Ascending aorta (tissue), 2 donors: ENCODE results near the gene SGPL1. TPM values are rescaled to one million over a fixed set of nuclear protein-coding genes. Genes with fewer than 3 reads are reported as not detected.

Experiments used
- DNase-seq, 2 donors: peaks; one replicate each; pipeline ENCODE4 v3.0.0-alpha.2; 2019; ENCODE audit warnings: low spot score in 2 of 2
- H3K27ac ChIP-seq, 2 donors: fragments of 200-600 bp; sonication (generic); one replicate each; pipeline ENCODE4 v1.5.1; 2016 to 2017; ENCODE audit warnings: mild to moderate bottlenecking in 1 of 2
- H3K27me3 ChIP-seq: fragments of 200-600 bp; sonication (generic); one replicate; pipeline ENCODE4 v1.5.1; 2017
- H3K36me3 ChIP-seq, 2 donors: fragments of 200-600 bp; sonication (generic); one replicate each; pipeline ENCODE4 v1.5.1; 2016
- H3K4me1 ChIP-seq, 2 donors: fragments of 200-600 bp; sonication (generic); one replicate each; pipeline ENCODE4 v1.5.1; 2016 to 2017; ENCODE audit warnings: mild to moderate bottlenecking in 1 of 2
- H3K4me3 ChIP-seq, 2 donors: fragments of 200-600 bp; sonication (generic); one replicate each; pipeline ENCODE4 v1.5.1; 2016 to 2017; ENCODE audit warnings: mild to moderate bottlenecking in 1 of 2
- H3K9me3 ChIP-seq, 2 donors: fragments of 200-600 bp; sonication (generic); one replicate each; pipeline ENCODE4 v1.5.1; 2016
- intact Hi-C: fragments of 100-400 bp; cut with DNase I; formaldehyde crosslinking; loops from one replicate; pipeline ENCODE4 v1.15.1; 2023
- total RNA-seq: library from RNA; depleted of rRNA; stranded (reverse); fragments of >200 nt; gene quantifications from one replicate; pipeline ENCODE4 v1.1.0, GENCODE V29; 2016
- TF ChIP-seq, protein P1 (sequence below), 3 experiments: fragments of 200-600 bp in 2 of 3; fragments of 450-650 bp in 1 of 3; sonication (generic) in 2 of 3; IDR thresholded peaks; one replicate each; pipeline ENCODE4 v1.5.1; 2016 to 2019; ENCODE audit warnings: antibody characterized with exemption in 3 of 3, mild to moderate bottlenecking in 1 of 3, moderate library complexity in 1 of 3

The SGPL1 gene
- total RNA-seq, 1 donor from 2014 or later, result 6.2 TPM

- Histone ChIP-seq H3K36me3 (peaks cover 0 to 14% of the 10 kb centered on the region in 2 donors), H3K9me3 (no peaks in the 10 kb centered on the region), H3K4me1 (peaks cover 0 to 3% of the 10 kb centered on the region in 2 donors), H3K27me3 (no peaks in the 10 kb centered on the region), H3K4me3 (peak overlapping the region in 1 of 2 donors; percentile 80), H3K27ac (no peak overlapping the region)
- intact Hi-C loops, result loop anchor here (2.0 to 10.0 kb wide), 3 partner anchors 72 to 664 kb away; no protein-coding TSS in a partner anchor
- DNase-seq, result no peak
- TF ChIP-seq, protein P1, sequence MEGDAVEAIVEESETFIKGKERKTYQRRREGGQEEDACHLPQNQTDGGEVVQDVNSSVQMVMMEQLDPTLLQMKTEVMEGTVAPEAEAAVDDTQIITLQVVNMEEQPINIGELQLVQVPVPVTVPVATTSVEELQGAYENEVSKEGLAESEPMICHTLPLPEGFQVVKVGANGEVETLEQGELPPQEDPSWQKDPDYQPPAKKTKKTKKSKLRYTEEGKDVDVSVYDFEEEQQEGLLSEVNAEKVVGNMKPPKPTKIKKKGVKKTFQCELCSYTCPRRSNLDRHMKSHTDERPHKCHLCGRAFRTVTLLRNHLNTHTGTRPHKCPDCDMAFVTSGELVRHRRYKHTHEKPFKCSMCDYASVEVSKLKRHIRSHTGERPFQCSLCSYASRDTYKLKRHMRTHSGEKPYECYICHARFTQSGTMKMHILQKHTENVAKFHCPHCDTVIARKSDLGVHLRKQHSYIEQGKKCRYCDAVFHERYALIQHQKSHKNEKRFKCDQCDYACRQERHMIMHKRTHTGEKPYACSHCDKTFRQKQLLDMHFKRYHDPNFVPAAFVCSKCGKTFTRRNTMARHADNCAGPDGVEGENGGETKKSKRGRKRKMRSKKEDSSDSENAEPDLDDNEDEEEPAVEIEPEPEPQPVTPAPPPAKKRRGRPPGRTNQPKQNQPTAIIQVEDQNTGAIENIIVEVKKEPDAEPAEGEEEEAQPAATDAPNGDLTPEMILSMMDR (IDR thresholded peaks at IDR 0.05), result no peak
Observed at GRCh38 chr10:70889291-70889690, 73.5 kb downstream of the SGPL1 start.

DNA sequence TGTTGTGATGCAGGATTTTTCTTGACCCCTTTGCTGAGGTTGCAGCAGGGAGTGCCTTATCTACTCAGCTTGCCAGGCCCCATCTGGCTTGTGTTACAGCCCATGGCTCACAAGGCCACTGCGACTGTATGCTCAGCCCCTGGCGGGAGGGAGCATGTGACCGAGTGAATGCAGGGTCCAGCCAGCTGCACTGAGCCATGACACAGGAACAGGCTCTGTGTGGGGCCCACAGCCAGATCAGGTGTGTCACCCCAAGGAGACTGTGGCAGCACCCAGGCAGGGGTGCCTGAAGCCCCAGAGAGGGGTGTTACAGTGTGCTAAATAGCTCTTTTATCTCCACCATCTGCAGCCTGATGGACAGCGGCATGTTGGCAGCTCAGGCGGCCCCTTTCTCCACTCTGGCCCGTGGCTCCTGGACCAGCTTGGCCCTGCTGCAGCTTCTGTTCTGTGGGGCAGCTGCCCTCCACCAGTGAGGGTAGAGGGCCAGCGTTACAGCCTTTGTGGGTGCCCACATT lies 75.2 kb downstream of the SGPL1 start:
- Histone ChIP-seq H3K4me1 (peaks cover 0 to 3% of the 10 kb centered on the region in 2 donors), H3K9me3 (no peaks in the 10 kb centered on the region), H3K27me3 (no peaks in the 10 kb centered on the region), H3K36me3 (no peaks in the 10 kb centered on the region), H3K4me3 (no peak overlapping the region), H3K27ac (no peak overlapping the region)
- intact Hi-C loops, result no loop called here
- DNase-seq, result peak in 1 of 2 donors; percentile 54
- TF ChIP-seq, protein P1 (IDR thresholded peaks at IDR 0.05), result no peak

DNA sequence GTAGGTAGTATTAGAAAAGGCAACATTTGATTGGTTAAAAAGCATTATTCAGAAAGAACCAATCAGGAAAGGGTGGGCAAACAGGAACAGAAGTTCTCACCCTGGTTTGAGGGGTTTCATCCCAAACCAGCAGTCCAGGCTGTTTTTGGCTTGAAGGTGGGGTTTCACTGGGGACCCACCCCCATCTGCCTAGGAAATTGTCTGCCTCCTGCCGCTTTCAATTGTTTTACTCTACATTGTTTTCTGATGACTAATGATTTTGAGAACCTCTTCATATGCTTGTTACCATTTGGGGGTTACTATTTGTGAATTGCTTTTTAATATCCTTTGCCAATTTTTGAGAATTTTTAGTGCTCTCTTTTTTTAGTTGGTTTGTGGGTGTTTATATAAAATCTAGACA lies 75.9 kb downstream of the SGPL1 start:
- Histone ChIP-seq H3K27ac (no peak overlapping the region), H3K27me3 (no peaks in the 10 kb centered on the region), H3K4me1 (peaks cover 0 to 3% of the 10 kb centered on the region in 2 donors), H3K36me3 (no peaks in the 10 kb centered on the region), H3K4me3 (no peak overlapping the region), H3K9me3 (no peaks in the 10 kb centered on the region)
- no peak for DNase-seq
- TF ChIP-seq, protein P1 (IDR thresholded peaks at IDR 0.05), result no peak
- intact Hi-C loops, result no loop called here

GRCh38 chr10:70892631-70893030 lies 76.9 kb downstream of the SGPL1 start:
- H3K9me3 ChIP-seq, result no peaks in the 10 kb centered on the region
- no peak overlapping the region for H3K27ac ChIP-seq
- no peak for DNase-seq
- TF ChIP-seq, protein P1 (IDR thresholded peaks at IDR 0.05), result no peak
- no peaks in the 10 kb centered on the region for H3K4me1 ChIP-seq
- no peaks in the 10 kb centered on the region for H3K27me3 ChIP-seq
- H3K4me3 ChIP-seq, result no peak overlapping the region
- no peaks in the 10 kb centered on the region for H3K36me3 ChIP-seq
- intact Hi-C loops, result no loop called here

GRCh38 chr10:70893227-70894006 lies 77.7 kb downstream of the SGPL1 start:
- Histone ChIP-seq H3K9me3 (no peaks in the 10 kb centered on the region), H3K4me1 (no peaks in the 10 kb centered on the region), H3K36me3 (no peaks in the 10 kb centered on the region), H3K4me3 (no peak overlapping the region), H3K27ac (no peak overlapping the region), H3K27me3 (no peaks in the 10 kb centered on the region)
- intact Hi-C loops, result no loop called here
- no peak for DNase-seq
- TF ChIP-seq, protein P1 (IDR thresholded peaks at IDR 0.05), result no peak
